ENCODE results near the gene PPP1R1C.

DNA sequence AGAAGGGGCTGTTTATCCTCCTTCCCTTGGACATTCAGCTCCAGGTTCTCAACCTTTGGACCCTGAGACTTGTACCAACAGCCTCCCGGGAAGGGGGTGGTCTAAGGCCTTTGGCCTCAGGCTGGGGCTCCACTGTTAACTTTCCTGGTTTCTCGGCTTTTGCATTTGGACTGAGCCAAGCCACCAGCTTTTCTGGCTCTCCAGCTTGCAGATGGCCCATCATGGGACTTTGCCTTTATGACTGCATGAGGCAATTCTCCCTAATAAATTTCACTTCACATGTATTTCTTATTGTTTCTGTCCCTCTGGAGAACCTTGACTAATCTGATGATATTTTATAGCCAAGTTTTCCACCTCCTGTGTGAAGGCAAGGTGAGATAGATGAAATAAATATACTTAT lies 180.8 kb downstream of the PPP1R1C start:
- no peak for TF ChIP-seq ZNF577 (CRISPR knock-in tag; IDR thresholded peaks at IDR 0.05; ENCODE audit: borderline replicate concordance, low read depth)
- TF ChIP-seq ZNF652 (CRISPR knock-in tag; IDR thresholded peaks at IDR 0.05; ENCODE audit: borderline replicate concordance, low read depth): no peak
